Posterior cingulate gyrus (tissue), 11 donors: Measurements from ENCODE around the gene LRCH4.
A peak's percentile ranks its signal among the peaks of the same experiment; 100 is the strongest.
"Not testable (repeated sequence)": the region's sequence is repeated elsewhere in the genome, so short reads cannot be mapped to it uniquely, and the experiment has no call there.

Source experiments
- DNase-seq, 10 donors: peaks; one replicate each; pipeline versions ENCODE4 v3.0.0 to v3.0.0-alpha.2; 2020 to 2021; ENCODE audit warnings: mixed read lengths in 3 of 10
- intact Hi-C: fragments of 100-400 bp; cut with DNase I; formaldehyde crosslinking; loops from one replicate; pipeline ENCODE4 v1.15.1; 2023

The LRCH4 gene

GRCh38 chr7:100570954-100571828 is 14.7 kb downstream of the LRCH4 start:
- peak in 2 of 10 donors; percentile 41 to 70 for DNase-seq
- intact Hi-C loops = no loop called here

GRCh38 chr7:100568896-100569844 is 16.8 kb downstream of the LRCH4 start:
- intact Hi-C loops = no loop called here
- DNase-seq = peak; percentile 44 to 92 (median 60)

- intact Hi-C loops = no loop called here
- DNase-seq = peak in 2 of 10 donors; percentile 59 to 70
Observed at GRCh38 chr7:100568176-100568895, 17.6 kb downstream of the LRCH4 start.

GRCh38 chr7:100567751-100568175 is 18.2 kb downstream of the LRCH4 start:
- DNase-seq = peak in 2 of 10 donors; percentile 29 to 57
- intact Hi-C loops = no loop called here

- DNase-seq = peak in 2 of 10 donors; percentile 57 to 63
- intact Hi-C loops = no loop called here
Observed at GRCh38 chr7:100567031-100567730, 18.7 kb downstream of the LRCH4 start.

GRCh38 chr7:100566018-100566531 is 19.9 kb downstream of the LRCH4 start:
- intact Hi-C loops = no loop called here
- DNase-seq = peak in 2 of 10 donors; percentile 66 to 70

- DNase-seq = peak in 2 of 10 donors; percentile 63 to 74
- intact Hi-C loops = no loop called here
Observed at GRCh38 chr7:100565133-100565571, 20.8 kb downstream of the LRCH4 start.

GRCh38 chr7:100564405-100564804 is 21.5 kb downstream of the LRCH4 start:
- DNase-seq, intact Hi-C loops: not testable (repeated sequence)

- intact Hi-C loops = no loop called here
- peak; percentile 58 to 97 (median 84) for DNase-seq
Observed at GRCh38 chr7:100563809-100564400, 22.0 kb downstream of the LRCH4 start.

GRCh38 chr7:100563100-100563564 is 22.8 kb downstream of the LRCH4 start:
- intact Hi-C loops = no loop called here
- peak in 2 of 10 donors; percentile 20 to 48 for DNase-seq

GRCh38 chr7:100562195-100563099 is 23.5 kb downstream of the LRCH4 start:
- DNase-seq = peak in 2 of 10 donors; percentile 73 to 79
- intact Hi-C loops = no loop called here

GRCh38 chr7:100561491-100562194 is 24.3 kb downstream of the LRCH4 start:
- intact Hi-C loops = no loop called here
- DNase-seq = peak in 2 of 10 donors; percentile 65 to 67

- intact Hi-C loops = loop anchor here (1.0 to 5.0 kb wide), 2 partner anchors 72 to 90 kb away; no protein-coding TSS in a partner anchor
- DNase-seq = no peak
Observed at GRCh38 chr7:100559127-100559526, 26.8 kb downstream of the LRCH4 start.

- DNase-seq = no peak
- intact Hi-C loops = loop anchor here (5.0 kb wide), 1 partner anchor 69 kb away; no protein-coding TSS in a partner anchor
Observed at GRCh38 chr7:100556541-100556940, 29.4 kb downstream of the LRCH4 start.

GRCh38 chr7:100555701-100556100 is 30.2 kb downstream of the LRCH4 start:
- no peak for DNase-seq
- intact Hi-C loops = loop anchor here (5.0 kb wide), 1 partner anchor 68 kb away; no protein-coding TSS in a partner anchor

- intact Hi-C loops = no loop called here
Observed at GRCh38 chr7:100553032-100553431, 32.9 kb downstream of the LRCH4 start.

GRCh38 chr7:100552532-100552931 is 33.4 kb downstream of the LRCH4 start:
- intact Hi-C loops = no loop called here
- no peak for DNase-seq

More at GRCh38 chr7:100553032-100553431, 32.9 kb downstream of the LRCH4 start:
- no peak for DNase-seq
